Activated CD4-positive, CD25-positive, alpha-beta regulatory T cell treated with anti-CD3 and anti-CD28 coated beads, Interleukin-2, amount 50 U/mL, for 24 hours (primary cell): ENCODE data around the gene PAQR6.

ENCODE experiments used
- ATAC-seq, 2 donors: fragments of 150-1000 bp; cut with Tn5 transposase; one replicate each; pipeline ENCODE4 v1.10.0; 2021; ENCODE audit warnings: mild to moderate bottlenecking in 1 of 2, moderate library complexity in 1 of 2

The PAQR6 gene, protein sequence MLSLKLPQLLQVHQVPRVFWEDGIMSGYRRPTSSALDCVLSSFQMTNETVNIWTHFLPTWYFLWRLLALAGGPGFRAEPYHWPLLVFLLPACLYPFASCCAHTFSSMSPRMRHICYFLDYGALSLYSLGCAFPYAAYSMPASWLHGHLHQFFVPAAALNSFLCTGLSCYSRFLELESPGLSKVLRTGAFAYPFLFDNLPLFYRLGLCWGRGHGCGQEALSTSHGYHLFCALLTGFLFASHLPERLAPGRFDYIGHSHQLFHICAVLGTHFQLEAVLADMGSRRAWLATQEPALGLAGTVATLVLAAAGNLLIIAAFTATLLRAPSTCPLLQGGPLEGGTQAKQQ

DNA sequence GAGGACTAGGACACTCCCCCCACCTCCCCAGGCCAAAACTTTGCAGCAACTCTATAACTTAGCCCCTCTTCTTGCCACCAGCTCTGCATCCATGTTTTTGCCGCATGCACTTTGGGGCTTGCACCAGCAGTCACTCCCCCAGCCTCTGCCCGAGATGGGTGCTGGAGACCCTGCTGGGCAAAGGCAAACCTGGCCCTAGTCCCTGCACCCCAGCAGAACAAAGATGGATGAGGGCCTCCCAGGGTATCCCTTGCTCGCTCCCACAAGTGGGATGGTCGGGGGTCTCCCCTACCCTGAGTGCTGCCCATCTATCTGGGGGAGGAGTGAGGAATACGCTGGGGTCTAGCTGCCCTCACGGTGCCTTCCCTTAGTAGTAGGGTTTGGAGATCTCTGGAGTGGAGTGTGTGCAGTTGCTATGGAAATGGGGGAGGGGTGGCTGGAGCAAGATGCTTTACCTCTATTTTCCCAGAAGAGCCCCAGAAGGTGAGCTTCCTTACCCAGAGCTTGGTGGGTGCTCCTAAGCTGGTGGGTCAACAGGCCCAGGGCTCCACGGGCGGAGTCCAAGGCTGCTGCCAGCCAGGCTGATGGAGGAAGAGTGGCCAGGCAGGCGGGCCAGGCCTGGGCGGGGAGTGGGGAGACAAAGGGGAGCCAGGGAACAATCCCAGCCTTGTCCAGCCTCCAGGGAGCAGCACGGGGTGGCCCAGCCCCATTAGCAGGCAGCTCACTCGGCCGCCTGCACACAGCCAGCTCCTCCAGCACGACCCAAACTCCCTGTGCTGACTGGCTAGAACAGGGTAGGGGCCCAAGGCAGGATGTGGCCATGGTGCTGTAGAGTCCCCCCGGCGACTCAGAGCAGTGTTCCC, at the start of gene PAQR6:
TSS of gene PAQR6 (minus strand) at position 597 of the 863 bp plus-strand sequence. CDS start 1,325 bp downstream, outside the sequence.
- ATAC-seq, result no peak

DNA sequence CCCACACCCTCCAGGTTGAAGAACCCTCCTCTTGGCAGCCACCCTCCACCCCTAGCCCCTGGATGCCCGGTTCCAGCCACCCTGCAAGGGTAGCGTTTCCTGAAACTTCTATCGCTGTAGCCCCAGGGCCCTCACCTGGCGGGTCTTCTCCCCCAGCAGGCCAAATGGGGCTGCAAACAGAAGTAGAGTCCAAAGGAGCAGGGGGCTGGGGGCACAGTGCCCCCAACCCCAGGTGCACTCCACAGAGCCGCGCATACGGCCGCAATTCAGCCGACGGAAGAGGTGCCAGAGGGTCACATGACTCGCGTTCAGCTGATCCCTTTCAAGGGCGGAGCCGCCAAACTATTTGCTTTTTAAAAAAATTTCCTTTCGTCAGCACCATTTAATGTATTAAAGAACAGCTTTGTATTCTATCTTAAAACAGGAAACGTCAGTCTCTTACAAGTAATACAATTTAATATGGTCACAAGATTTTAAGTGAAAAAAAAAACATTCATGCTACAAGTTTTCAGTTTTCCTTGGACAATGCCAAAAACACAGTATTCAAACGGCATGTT, 47.6 kb upstream of the PAQR6 start, which contains the start of gene GLMP:
TSS of gene GLMP (minus strand) at position 289 of the 557 bp plus-strand sequence. CDS start at position 255, 34 bp downstream.
- ATAC-seq, result peak; percentile 86 to 88

DNA sequence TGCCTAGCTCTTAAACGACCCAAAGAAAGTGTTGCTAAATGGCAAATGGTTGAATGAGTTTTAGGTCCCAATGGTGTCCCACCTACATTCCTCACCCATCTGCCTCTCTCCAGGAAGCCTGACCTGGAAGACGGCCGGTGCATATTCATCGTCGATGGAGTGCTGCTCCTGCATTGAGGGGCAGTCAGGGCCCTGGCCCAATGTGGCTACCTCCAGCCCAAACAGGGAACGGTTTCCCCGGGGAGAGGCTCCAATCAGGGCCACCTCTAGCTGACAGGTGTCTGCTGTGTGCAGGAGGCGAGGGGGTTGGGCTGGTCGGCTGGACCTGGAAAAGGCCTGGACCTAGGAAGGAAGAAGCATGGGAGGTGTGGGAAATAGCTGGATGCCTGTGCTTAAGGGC, 46.0 kb upstream of the PAQR6 start:
- no peak for ATAC-seq

DNA sequence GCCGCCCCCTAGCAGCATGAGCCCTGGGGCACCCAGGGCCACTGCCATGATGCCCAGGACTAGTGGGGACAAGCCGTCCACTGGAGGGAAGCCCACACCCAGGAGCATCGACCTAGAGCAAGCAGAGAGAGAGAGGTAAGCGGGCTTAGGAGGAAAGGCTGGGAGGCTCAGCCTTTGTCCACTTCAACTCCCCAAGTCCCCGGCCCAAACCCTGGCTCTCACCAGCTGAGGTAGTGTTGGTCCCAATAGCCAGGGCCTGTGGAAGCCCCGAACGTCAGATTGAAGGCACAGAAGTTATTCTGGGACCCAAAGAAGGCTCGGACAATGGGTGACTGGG, 45.2 kb upstream of the PAQR6 start:
- ATAC-seq, result no peak

DNA sequence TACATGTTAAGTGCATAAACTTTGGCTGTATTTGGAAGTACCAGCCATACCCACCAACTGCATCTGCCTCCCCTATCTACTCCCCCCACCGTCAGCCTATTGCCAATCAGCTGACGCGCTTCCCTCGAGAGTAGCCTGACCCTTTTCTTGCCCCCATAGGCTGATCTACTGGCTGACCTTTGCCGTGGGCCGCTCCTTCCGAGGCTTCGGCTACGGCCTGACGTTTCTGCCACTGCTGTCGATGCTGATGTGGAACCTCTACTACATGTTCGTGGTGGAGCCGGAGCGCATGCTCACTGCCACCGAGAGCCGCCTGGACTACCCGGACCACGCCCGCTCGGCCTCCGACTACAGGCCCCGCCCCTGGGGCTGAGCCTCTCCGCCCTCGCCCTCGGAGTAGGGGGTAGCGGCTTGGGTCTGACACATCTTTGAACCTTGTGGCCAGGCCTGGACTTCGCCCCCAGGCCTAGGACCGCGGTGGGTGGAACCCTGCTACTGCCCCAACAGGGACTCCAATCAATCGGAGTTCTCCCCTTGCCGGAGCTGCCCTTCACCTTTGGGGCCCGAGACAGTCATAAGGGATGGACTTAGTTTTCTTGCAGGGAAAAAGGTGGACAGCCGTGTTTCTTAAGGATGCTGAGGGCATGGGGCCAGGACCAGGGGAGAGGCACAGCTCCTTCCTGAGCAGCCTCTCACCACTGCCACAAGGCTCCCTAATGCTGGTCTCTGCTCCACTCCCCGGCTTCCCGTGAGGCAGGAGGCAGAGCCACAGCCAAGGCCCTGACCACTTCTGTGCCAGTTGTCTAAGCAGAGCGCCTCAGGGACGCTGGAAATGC, 43.6 kb upstream of the PAQR6 start:
- peak in 1 of 2 donors; percentile 45 for ATAC-seq

DNA sequence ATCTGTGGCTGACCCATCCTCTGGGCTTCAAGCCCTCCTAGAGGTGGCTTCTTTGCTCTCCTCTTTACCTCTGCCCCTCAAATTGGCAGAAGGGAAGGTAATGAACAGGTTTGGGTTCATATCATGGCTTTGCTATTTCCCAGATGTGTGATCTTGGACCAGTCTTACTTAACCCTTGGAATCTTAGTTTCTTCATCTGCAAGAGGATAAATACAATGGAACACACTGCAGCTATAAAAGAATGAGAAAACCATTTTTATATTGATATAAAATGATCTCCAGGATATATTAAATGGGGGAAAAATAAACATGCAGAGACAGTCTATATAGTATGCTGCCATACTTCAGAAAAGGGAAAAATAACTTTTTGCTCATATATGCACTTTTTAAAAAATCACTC, 42.0 kb upstream of the PAQR6 start:
- no peak for ATAC-seq

DNA sequence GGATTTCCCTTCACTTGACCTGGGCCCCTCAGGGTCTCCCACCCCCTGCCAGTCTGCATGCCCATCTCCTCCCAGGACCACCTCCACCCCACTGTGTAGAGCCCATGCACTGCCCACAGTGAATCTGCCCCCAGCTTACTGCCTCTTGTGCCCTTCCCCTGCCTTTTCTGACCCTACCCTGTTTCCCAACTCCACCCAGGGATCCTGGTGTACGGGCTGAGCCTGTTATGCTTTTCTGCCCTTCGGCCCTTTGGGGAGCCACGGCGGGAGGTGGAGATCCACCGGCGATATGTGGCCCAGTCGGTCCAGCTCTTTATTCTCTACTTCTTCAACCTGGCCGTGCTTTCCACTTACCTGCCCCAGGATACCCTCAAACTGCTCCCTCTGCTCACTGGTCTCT, 38.2 kb upstream of the PAQR6 start:
- no peak for ATAC-seq

DNA sequence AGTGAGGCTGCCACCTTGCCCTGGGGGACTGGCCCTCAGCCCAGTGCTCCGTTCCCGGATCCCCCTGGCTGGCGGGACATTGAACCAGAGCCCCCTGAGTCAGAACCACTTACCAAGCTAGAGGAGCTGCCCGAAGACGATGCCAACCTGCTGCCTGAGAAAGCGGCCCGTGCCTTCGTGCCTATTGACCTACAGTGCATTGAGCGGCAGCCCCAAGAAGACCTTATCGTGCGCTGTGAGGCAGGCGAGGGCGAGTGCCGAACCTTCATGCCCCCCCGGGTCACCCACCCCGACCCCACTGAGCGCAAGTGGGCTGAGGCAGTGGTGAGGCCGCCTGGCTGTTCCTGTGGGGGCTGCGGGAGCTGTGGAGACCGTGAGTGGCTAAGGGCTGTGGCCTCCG, 37.6 kb upstream of the PAQR6 start:
- ATAC-seq, result no peak

DNA sequence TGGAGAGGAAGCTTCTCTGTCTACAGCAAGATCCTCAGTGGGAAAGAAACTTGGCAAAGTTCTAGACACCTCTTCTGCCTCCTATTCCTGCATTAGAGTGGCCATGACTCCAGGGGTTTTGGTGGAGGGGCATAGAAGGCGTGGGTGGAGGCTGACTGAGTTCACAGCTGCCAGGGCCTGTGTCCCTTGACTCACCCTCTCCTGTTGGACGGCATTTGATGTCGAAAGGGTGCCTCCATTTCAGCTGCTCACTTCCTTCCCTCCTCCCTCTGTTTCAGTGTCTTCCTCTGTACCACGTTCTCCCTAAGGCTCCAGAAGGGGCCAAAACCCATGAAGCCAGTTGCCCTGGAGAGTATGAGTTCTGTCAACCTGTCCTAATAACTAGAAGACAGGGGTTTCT, 36.9 kb upstream of the PAQR6 start:
- no peak for ATAC-seq

DNA sequence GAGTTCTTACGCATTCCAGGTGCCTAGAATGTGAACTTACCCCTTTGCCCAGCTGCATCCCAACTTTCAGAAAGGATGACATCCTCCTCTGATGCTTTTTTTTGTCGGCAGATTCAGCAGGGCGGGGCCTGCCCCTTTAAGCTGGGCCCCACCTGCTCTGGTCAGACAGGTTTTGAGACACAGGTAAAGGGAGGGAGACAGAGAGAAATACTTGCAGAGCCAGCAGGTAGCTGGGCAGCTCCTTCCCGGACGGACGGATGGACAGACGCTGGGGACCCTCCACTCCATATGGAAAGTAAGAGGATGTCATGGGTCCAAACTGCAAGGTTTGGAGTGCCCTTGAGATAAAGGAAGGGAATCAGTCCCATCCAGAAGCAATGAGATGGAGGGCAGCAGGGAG, 36.3 kb upstream of the PAQR6 start, which contains the start of gene TMEM79:
TSS of gene TMEM79 (plus strand) at position 214 of the 400 bp plus-strand sequence. CDS start 902 bp downstream, outside the sequence.
- no peak for ATAC-seq

DNA sequence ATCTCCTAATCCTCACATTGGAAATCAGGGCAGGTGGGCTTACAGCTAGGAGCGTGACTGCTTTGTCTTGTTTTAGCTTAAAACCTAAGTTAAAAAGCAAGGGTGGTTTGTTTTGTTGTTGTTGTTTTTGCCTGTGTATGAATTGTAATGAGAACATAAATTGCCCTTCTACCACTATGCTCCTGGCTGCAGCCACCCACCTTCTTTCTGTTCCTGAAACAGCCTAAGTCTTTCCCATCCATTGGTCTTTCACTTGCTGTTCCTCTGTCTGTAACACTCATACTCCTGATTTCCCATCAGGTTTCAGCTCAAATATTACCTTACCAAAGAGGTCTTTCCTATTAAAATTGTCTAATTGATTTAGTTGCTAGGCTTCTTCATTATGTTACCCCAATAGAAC, 35.7 kb upstream of the PAQR6 start:
- ATAC-seq, result no peak

DNA sequence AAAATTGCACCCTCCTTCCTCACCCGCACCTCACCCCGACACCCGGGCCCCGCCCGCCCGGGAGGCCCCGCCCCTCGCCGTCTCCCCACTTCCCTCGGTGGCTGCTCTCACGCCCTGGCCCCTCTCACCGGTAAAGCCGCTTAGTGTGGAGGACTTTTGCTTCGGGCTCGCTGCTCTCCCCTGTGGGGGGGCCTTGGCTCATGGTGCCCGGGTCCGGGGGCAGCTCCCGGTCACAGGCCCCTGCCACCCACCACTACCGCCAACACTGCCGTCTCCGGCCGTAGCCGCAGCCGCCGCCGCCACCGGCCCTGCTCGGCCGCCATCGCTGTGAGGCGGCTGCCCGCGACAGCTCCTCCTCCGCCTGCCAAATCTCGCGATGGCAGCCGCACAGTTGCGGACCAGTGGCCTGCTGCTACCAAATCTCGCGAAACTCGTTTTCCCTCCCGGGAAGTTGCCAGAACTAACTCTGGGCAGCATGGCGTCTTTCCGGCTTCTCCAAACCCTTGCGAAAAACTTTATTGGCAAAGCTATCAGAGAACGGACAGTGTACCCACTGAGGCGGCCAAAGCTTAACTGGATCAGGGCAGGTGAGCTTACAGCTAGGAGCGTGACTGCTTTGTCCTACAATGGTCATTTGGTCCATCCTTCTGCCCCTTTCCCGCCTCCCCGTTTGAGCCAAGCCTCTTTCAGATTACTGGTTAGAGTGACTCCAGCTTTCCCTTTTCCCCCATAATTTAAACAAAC, 34.8 kb upstream of the PAQR6 start, which contains the start of gene SMG5:
TSS of gene SMG5 (minus strand) at position 347 of the 744 bp plus-strand sequence. CDS start at position 202, 145 bp downstream.
- ATAC-seq, result peak; percentile 91 to 93

DNA sequence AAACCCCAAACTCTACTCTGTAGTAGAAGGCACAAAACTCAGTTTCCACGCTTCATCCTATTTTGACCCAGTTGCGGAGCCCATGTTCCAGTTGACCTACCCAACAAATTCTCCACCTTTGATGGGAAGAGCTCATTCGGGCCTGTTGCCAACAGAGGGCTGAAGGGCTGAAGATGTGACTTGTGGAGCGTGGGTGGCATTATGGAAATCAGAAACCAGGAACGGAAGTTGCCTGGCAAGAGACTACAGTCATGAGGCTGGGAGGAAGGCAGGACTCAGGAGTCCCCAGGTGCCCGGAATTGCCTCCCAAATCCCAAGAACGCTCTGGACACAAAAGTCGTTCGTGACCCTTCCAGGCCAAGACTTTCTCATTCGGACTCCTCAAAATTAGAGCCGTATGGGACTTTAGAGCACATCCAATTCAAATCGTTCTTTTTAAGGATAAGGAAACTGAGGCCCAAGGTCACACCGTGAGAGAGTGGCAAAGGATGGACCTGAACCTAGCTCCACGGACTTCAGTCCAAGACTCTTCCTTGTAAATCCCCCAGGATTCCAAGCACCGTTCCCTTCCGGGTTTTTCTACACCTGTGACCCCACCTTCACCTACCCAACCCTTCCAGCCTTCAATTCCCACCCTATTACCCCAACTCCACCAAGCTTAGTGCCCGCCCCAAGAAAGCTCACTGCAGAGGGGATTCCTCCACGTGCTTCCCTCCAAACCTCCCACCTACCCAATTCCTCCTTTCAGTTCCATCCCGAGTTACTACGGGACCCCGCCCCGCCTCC, 34.0 kb upstream of the PAQR6 start:
- ATAC-seq, result no peak

DNA sequence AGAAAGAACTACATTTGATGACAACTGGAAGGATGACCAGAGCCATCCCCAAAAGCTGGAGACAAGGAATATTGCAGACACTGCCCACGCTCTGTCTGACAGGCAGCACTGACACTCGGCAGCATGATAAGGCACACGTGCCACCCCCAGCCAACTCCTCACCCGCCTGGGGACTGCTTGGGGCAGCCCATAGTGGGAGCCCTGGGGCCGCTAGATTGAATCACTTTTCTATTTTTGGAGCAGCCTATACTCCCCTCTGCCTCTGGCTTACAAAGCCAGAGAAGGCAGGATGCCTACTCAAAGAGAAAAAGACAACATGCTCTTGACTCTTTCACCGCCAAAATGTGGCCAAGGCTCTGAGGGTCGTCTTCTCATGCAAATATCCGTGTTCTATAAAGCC, 33.4 kb upstream of the PAQR6 start:
- peak; percentile 64 to 70 for ATAC-seq

DNA sequence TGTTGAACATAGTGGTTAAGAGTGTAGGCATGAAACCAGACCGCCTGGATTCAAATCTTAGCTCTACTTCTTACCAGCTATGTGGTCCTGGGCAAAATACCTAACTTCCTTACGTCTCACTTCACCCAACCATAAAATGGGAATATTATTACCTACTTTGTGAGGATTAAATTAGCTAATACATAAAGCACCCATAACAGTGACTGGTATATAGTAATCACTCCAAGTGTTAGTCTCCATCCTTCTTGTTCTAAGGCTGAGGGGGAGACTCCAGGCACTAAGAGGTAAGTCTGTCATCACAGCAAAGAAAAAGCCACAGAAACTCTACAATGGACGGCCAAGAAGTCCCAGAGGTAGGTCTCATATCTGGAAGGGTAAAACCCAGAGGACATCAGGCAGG, 32.0 kb upstream of the PAQR6 start:
- no peak for ATAC-seq

DNA sequence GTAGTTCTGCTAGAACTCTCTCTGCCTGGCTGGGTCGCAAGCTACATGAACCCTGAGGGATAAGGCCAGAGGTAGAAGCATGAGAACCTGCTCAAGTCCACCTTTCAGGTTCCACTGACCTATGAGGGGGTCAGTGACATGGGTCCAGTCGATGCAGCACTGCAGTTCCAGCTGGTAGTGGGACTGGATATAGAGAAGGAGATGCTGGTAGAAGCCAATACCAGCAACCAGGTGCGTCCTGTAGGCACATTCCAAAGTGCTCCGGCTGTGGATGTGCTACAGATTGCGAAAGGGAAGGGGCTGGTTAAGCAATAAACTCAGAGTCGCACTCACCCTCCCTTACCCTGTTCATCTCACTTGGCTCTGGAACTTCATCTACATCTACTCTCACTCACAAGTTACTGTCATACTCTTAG, 29.1 kb upstream of the PAQR6 start:
- no peak for ATAC-seq

DNA sequence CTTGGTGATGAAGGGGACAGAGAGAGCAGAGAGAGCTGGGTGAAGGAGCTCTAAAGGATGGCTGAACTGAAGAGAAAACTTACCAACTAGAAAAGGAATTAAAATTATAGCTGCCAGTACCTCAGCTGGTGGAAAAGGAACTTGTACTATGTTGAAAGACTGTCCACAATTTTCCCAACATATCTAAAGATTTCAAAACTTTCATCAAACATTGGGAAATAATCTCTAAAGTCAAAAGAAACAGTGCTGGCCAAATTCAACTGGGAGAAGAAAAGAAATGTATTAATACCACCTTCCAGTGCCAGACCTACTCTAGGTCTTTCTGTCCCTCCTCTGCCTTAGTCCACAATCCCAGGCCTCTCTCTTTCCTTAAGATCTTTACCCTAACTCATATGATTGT, 28.7 kb upstream of the PAQR6 start:
- no peak for ATAC-seq

DNA sequence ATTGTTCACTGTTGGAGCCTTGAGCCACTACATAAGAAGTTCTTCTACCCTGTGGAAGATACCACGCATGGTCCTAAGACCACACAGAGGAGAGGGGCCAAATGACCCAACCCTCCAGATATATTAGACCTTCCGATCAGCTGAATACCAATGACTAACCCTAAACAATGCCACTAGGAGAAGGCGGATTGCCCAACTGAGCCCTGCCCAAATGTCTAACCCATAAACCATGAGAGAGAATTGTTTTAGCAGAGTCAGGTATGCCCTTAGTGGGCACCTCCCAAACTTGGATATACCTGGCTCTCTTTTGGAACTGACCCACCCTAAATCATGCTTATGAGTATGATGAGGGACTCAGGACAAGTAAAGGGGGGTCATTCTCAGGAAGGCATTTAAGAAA, 22.5 kb upstream of the PAQR6 start:
- ATAC-seq, result no peak

DNA sequence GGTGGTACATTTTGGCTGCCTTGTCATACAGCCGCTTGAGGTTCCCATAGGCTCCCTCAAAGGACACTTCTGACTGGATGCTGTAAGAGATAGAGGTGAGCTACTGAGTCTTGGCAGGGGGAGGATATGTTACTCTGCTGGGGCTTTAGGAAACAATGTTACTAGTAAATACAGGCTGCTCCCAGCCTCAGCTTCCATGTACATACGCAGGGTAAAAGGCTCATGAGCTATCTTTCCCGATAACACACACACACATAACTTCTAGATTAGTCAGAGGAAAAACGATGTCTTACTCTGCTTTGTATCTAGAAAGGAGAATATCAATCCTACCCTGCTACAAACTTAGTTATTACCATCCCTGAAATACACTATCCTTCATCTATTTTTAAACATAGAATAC, 20.5 kb upstream of the PAQR6 start:
- no peak for ATAC-seq

DNA sequence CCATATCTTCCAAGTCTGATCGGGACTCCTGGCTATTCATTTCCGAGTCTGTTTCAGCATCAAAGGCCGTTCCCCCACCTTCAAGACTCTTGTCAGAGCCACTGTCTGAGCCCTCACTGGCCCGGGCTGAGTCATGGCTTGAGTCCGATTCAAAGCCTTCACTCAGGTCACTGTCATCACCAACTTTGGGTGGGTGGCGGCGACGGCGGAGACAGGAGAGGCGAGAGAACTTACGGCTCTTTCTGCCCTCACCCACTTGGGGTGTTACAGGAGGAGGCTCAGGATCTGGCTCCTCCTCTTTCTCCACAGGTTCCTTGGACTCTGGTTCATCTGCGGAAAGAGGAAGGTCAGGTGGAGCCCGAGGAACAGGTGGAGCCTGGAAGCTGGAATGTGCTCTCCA, 18.2 kb upstream of the PAQR6 start:
- ATAC-seq, result no peak

DNA sequence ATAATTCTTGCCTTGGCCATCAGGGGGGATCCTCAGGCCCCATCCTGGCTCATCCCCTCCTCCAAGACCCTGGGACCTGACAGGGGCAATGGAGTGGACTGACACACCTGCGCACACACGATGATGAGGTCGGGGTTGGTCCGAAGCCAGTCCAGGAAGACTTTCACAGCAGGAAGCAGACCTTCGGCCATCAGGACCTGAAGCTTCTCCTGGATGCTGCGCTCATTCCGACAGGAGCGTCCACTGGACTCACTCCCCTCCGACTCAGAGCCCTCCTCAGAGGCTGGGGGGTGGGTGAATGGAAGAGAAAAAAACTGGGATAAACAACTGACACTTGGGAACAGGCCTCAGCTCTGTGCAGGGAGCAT, 15.4 kb upstream of the PAQR6 start:
- ATAC-seq, result no peak
